WTC11 (cell line): ENCODE measurements around the gene C20orf144. TPM values are rescaled to one million over a fixed set of nuclear protein-coding genes. Genes with fewer than 3 reads are reported as not detected.

Experiments
- ESRRA ChIP-seq: sonication (generic); formaldehyde crosslinking; IDR thresholded peaks from 2 replicates; pipeline ENCODE4 v1.8.1; 2022; ENCODE audit warnings: mild to moderate bottlenecking, missing genetic modification reagents, borderline replicate concordance
- ETV6 ChIP-seq: sonication (generic); formaldehyde crosslinking; IDR thresholded peaks from 2 replicates; pipeline ENCODE4 v1.8.1; 2022; ENCODE audit warnings: mild to moderate bottlenecking, missing genetic modification reagents
- FOXK1 ChIP-seq: sonication (generic); formaldehyde crosslinking; IDR thresholded peaks from 2 replicates; pipeline ENCODE4 v1.8.0; 2022; ENCODE audit warnings: mild to moderate bottlenecking, moderate library complexity, missing genetic modification reagents
- GRHL2 ChIP-seq: fragments of 250-450 bp; sonication (Bioruptor Pico); IDR thresholded peaks from 2 replicates; pipeline ENCODE4 v1.8.0; 2022; ENCODE audit warnings: mild to moderate bottlenecking, moderate library complexity; ENCODE audit not compliant: insufficient replicate concordance, severe bottlenecking
- JUN ChIP-seq: sonication (generic); formaldehyde crosslinking; IDR thresholded peaks from 2 replicates; pipeline ENCODE4 v1.8.0; 2023; ENCODE audit warnings: mild to moderate bottlenecking, missing genetic modification reagents
- KAT7 ChIP-seq: sonication (generic); formaldehyde crosslinking; IDR thresholded peaks from 2 replicates; pipeline ENCODE4 v1.8.1; 2023; ENCODE audit warnings: missing genetic modification reagents, mild to moderate bottlenecking, borderline replicate concordance
- NR2C2 ChIP-seq: sonication (generic); formaldehyde crosslinking; IDR thresholded peaks from 2 replicates; pipeline ENCODE4 v1.8.0; 2022; ENCODE audit warnings: mild to moderate bottlenecking, missing genetic modification reagents
- PREB ChIP-seq: sonication (generic); formaldehyde crosslinking; IDR thresholded peaks from 2 replicates; pipeline ENCODE4 v1.8.1; 2022; ENCODE audit warnings: mild to moderate bottlenecking, missing genetic modification reagents, moderate library complexity, borderline replicate concordance
- SP1 ChIP-seq: sonication (generic); formaldehyde crosslinking; conservative IDR thresholded peaks from 2 replicates; pipeline ENCODE4 v1.8.1; 2022; ENCODE audit warnings: missing genetic modification reagents
- TEAD1 ChIP-seq: sonication (generic); formaldehyde crosslinking; IDR thresholded peaks from 2 replicates; pipeline ENCODE4 v1.8.0; 2022; ENCODE audit warnings: mild to moderate bottlenecking, missing genetic modification reagents
- USF2 ChIP-seq: sonication (generic); formaldehyde crosslinking; IDR thresholded peaks from 2 replicates; pipeline ENCODE4 v1.8.1; 2023; ENCODE audit warnings: mild to moderate bottlenecking, missing genetic modification reagents, moderate library complexity
- ZNF138 ChIP-seq: sonication (generic); formaldehyde crosslinking; conservative IDR thresholded peaks from 2 replicates; pipeline ENCODE4 v1.8.1; 2022; ENCODE audit warnings: mild to moderate bottlenecking, moderate library complexity, missing genetic modification reagents
- ZNF317 ChIP-seq: sonication (generic); formaldehyde crosslinking; IDR thresholded peaks from 2 replicates; pipeline ENCODE4 v1.8.1; 2023; ENCODE audit warnings: low read depth, mild to moderate bottlenecking, moderate library complexity, missing genetic modification reagents, borderline replicate concordance
- ZNF671 ChIP-seq: fragments of 250-450 bp; sonication (Bioruptor Pico); IDR thresholded peaks from 2 replicates; pipeline ENCODE4 v1.8.0; 2021; ENCODE audit warnings: mild to moderate bottlenecking
- total RNA-seq: library from RNA; stranded (reverse); gene quantifications from 3 replicates; pipeline ENCODE4 v1.2.3, GENCODE V29; 2021
- TF ChIP-seq, protein P1 (sequence below): sonication (generic); formaldehyde crosslinking; IDR thresholded peaks from 2 replicates; pipeline ENCODE4 v1.8.0; 2023; ENCODE audit warnings: mild to moderate bottlenecking, missing genetic modification reagents
- TF ChIP-seq, protein P2 (sequence below): fragments of 250-450 bp; sonication (Bioruptor Pico); IDR thresholded peaks from 2 replicates; pipeline ENCODE4 v1.9.0; 2021; ENCODE audit warnings: mild to moderate bottlenecking, borderline replicate concordance
- TF ChIP-seq, protein P3 (sequence below): sonication (generic); formaldehyde crosslinking; IDR thresholded peaks from 2 replicates; pipeline ENCODE4 v1.8.0; 2022; ENCODE audit warnings: mild to moderate bottlenecking, missing genetic modification reagents
- TF ChIP-seq, protein P4 (sequence below): sonication (generic); formaldehyde crosslinking; IDR thresholded peaks from 2 replicates; pipeline ENCODE4 v1.8.1; 2023; ENCODE audit warnings: mild to moderate bottlenecking, missing genetic modification reagents
- TF ChIP-seq, protein P5 (sequence below): sonication (generic); formaldehyde crosslinking; IDR thresholded peaks from 2 replicates; pipeline ENCODE4 v1.8.0; 2022; ENCODE audit warnings: missing genetic modification reagents
- TF ChIP-seq, protein P6 (sequence below): sonication (generic); formaldehyde crosslinking; IDR thresholded peaks from 2 replicates; pipeline ENCODE4 v1.8.0; 2022; ENCODE audit warnings: mild to moderate bottlenecking, missing genetic modification reagents
- TF ChIP-seq, protein P7 (sequence below): fragments of 250-450 bp; sonication (Bioruptor Pico); IDR thresholded peaks from 2 replicates; pipeline ENCODE4 v1.9.0; 2021; ENCODE audit warnings: mild to moderate bottlenecking

Gene C20orf144
- total RNA-seq, 1 experiment from 2014 or later = 0.09 TPM

GRCh38 chr20:33667676-33668465 is 5.7 kb downstream of the C20orf144 start (continued):
- TF ChIP-seq, protein P1, sequence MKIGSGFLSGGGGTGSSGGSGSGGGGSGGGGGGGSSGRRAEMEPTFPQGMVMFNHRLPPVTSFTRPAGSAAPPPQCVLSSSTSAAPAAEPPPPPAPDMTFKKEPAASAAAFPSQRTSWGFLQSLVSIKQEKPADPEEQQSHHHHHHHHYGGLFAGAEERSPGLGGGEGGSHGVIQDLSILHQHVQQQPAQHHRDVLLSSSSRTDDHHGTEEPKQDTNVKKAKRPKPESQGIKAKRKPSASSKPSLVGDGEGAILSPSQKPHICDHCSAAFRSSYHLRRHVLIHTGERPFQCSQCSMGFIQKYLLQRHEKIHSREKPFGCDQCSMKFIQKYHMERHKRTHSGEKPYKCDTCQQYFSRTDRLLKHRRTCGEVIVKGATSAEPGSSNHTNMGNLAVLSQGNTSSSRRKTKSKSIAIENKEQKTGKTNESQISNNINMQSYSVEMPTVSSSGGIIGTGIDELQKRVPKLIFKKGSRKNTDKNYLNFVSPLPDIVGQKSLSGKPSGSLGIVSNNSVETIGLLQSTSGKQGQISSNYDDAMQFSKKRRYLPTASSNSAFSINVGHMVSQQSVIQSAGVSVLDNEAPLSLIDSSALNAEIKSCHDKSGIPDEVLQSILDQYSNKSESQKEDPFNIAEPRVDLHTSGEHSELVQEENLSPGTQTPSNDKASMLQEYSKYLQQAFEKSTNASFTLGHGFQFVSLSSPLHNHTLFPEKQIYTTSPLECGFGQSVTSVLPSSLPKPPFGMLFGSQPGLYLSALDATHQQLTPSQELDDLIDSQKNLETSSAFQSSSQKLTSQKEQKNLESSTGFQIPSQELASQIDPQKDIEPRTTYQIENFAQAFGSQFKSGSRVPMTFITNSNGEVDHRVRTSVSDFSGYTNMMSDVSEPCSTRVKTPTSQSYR (CRISPR knock-in tag) = peak; percentile 12; the same call in 1 of the 2 replicates
- TF ChIP-seq FOXK1 (no peak), JUN (0 out of 2 replicates have a peak, but pooled peaks have one; percentile 2), ZNF317 (CRISPR knock-in tag) (no peak), GRHL2 (CRISPR knock-in tag) (no peak), TEAD1 (CRISPR knock-in tag) (0 out of 2 replicates have a peak, but pooled peaks have one; percentile 9), ZNF138 (CRISPR knock-in tag) (peak; percentile 94; the same call in 1 of the 2 replicates), KAT7 (CRISPR knock-in tag) (no peak; the same call in 1 of the 2 replicates), USF2 (no peak; the same call in 1 of the 2 replicates), ZNF671 (CRISPR knock-in tag) (no peak), ESRRA (CRISPR knock-in tag) (no peak), ETV6 (CRISPR knock-in tag) (no peak), SP1 (peak; percentile 44; the same call in 1 of the 2 replicates), NR2C2 (CRISPR knock-in tag) (no peak), PREB (no peak)
- TF ChIP-seq, protein P2, sequence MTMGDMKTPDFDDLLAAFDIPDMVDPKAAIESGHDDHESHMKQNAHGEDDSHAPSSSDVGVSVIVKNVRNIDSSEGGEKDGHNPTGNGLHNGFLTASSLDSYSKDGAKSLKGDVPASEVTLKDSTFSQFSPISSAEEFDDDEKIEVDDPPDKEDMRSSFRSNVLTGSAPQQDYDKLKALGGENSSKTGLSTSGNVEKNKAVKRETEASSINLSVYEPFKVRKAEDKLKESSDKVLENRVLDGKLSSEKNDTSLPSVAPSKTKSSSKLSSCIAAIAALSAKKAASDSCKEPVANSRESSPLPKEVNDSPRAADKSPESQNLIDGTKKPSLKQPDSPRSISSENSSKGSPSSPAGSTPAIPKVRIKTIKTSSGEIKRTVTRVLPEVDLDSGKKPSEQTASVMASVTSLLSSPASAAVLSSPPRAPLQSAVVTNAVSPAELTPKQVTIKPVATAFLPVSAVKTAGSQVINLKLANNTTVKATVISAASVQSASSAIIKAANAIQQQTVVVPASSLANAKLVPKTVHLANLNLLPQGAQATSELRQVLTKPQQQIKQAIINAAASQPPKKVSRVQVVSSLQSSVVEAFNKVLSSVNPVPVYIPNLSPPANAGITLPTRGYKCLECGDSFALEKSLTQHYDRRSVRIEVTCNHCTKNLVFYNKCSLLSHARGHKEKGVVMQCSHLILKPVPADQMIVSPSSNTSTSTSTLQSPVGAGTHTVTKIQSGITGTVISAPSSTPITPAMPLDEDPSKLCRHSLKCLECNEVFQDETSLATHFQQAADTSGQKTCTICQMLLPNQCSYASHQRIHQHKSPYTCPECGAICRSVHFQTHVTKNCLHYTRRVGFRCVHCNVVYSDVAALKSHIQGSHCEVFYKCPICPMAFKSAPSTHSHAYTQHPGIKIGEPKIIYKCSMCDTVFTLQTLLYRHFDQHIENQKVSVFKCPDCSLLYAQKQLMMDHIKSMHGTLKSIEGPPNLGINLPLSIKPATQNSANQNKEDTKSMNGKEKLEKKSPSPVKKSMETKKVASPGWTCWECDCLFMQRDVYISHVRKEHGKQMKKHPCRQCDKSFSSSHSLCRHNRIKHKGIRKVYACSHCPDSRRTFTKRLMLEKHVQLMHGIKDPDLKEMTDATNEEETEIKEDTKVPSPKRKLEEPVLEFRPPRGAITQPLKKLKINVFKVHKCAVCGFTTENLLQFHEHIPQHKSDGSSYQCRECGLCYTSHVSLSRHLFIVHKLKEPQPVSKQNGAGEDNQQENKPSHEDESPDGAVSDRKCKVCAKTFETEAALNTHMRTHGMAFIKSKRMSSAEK (CRISPR knock-in tag) = no peak
- TF ChIP-seq, protein P3, sequence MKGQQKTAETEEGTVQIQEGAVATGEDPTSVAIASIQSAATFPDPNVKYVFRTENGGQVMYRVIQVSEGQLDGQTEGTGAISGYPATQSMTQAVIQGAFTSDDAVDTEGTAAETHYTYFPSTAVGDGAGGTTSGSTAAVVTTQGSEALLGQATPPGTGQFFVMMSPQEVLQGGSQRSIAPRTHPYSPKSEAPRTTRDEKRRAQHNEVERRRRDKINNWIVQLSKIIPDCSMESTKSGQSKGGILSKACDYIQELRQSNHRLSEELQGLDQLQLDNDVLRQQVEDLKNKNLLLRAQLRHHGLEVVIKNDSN (CRISPR knock-in tag) = peak; percentile 62; the same call in 1 of the 2 replicates
- TF ChIP-seq, protein P4, sequence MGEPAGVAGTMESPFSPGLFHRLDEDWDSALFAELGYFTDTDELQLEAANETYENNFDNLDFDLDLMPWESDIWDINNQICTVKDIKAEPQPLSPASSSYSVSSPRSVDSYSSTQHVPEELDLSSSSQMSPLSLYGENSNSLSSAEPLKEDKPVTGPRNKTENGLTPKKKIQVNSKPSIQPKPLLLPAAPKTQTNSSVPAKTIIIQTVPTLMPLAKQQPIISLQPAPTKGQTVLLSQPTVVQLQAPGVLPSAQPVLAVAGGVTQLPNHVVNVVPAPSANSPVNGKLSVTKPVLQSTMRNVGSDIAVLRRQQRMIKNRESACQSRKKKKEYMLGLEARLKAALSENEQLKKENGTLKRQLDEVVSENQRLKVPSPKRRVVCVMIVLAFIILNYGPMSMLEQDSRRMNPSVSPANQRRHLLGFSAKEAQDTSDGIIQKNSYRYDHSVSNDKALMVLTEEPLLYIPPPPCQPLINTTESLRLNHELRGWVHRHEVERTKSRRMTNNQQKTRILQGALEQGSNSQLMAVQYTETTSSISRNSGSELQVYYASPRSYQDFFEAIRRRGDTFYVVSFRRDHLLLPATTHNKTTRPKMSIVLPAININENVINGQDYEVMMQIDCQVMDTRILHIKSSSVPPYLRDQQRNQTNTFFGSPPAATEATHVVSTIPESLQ = no peak
- TF ChIP-seq, protein P5, sequence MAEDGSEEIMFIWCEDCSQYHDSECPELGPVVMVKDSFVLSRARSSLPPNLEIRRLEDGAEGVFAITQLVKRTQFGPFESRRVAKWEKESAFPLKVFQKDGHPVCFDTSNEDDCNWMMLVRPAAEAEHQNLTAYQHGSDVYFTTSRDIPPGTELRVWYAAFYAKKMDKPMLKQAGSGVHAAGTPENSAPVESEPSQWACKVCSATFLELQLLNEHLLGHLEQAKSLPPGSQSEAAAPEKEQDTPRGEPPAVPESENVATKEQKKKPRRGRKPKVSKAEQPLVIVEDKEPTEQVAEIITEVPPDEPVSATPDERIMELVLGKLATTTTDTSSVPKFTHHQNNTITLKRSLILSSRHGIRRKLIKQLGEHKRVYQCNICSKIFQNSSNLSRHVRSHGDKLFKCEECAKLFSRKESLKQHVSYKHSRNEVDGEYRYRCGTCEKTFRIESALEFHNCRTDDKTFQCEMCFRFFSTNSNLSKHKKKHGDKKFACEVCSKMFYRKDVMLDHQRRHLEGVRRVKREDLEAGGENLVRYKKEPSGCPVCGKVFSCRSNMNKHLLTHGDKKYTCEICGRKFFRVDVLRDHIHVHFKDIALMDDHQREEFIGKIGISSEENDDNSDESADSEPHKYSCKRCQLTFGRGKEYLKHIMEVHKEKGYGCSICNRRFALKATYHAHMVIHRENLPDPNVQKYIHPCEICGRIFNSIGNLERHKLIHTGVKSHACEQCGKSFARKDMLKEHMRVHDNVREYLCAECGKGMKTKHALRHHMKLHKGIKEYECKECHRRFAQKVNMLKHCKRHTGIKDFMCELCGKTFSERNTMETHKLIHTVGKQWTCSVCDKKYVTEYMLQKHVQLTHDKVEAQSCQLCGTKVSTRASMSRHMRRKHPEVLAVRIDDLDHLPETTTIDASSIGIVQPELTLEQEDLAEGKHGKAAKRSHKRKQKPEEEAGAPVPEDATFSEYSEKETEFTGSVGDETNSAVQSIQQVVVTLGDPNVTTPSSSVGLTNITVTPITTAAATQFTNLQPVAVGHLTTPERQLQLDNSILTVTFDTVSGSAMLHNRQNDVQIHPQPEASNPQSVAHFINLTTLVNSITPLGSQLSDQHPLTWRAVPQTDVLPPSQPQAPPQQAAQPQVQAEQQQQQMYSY (CRISPR knock-in tag) = no peak
- TF ChIP-seq, protein P6, sequence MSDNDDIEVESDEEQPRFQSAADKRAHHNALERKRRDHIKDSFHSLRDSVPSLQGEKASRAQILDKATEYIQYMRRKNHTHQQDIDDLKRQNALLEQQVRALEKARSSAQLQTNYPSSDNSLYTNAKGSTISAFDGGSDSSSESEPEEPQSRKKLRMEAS (CRISPR knock-in tag) = peak; percentile 93
- TF ChIP-seq, protein P7, sequence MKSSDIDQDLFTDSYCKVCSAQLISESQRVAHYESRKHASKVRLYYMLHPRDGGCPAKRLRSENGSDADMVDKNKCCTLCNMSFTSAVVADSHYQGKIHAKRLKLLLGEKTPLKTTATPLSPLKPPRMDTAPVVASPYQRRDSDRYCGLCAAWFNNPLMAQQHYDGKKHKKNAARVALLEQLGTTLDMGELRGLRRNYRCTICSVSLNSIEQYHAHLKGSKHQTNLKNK = no peak
